ENCODE data around the gene WDFY3.

The WDFY3 gene

GRCh38 chr4:84917869-84918600, 48.5 kb downstream of the WDFY3 start:
- ChIA-PET POLR2A (ENCODE audit: low non-redundant PET) (no interaction called here), CTCF (interaction anchor here (0.6 kb wide), 1 partner anchor 10 kb away, joined by 3 read pairs; no protein-coding TSS in a partner anchor)
- TF ChIP-seq CTCF (conservative IDR thresholded peaks at IDR 0.05; ENCODE audit: low read depth) = no peak
- no peak overlapping the region for H3K27ac ChIP-seq
- DNase-seq (ENCODE audit: low spot score) = no peak

DNA sequence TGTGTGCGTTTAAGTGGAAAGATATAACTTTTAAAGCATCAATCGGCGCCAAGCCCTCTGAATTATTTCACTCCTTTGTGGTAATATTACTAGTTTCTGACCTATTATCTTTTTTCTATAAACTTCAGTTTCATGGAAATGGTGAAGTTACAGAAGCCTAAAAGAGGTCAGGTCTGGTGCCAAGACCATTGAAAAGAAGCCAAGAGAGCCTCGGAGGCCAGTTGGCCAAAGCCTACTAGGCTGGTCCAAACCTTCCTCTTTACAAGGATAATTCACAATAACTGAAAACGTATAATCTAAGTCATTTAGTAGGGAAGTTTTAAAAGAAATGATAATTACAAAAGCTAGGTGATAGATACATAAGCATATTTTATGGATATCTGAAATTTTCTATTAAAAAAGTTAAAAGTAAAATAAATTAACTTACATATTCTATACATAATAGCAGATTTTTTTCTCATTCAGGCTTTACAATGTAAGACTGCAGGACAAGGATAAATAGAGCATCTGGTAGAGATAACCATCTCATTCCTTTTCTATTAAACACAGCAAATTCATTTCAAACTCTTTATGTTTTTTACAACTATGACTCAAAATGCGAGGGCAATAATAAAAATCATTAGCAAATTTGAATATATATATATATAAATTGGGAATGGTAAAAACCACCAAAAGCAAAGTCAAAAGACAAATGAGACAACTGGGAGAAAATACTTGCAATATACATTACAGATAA, 49.2 kb downstream of the WDFY3 start:
- DNase-seq (ENCODE audit: low spot score) = no peak
- H3K27ac ChIP-seq = no peak overlapping the region
- CTCF ChIA-PET = interaction anchor here (0.6 kb wide), 1 partner anchor 9 kb away, joined by 3 read pairs; no protein-coding TSS in a partner anchor

DNA sequence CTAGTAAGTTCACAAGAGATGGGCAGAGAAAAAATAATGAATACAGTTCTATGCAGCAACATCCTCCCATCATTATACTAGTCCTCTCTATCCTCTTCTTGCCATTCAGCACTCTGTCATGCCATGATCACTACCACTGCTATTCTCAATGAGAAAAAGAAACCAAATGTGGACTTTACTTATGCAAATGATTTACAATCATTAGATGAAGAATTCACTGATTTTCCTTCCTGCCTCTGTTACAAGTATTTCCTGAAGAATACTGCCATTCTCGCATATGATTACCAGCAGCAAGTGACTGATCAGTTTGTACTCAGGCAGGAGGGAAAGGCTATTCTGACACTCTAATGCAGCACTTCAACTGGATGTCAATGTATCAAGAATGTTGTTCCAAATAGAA, 50.3 kb downstream of the WDFY3 start:
- ChIA-PET CTCF (no interaction called here), POLR2A (ENCODE audit: low non-redundant PET) (no interaction called here)
- DNase-seq (ENCODE audit: low spot score) = no peak
- TF ChIP-seq CTCF (conservative IDR thresholded peaks at IDR 0.05; ENCODE audit: low read depth) = no peak
- no peak overlapping the region for H3K27ac ChIP-seq

More for the DNA sequence above, 49.2 kb downstream of the WDFY3 start:
- no peak for TF ChIP-seq CTCF (conservative IDR thresholded peaks at IDR 0.05; ENCODE audit: low read depth)
- POLR2A ChIA-PET (ENCODE audit: low non-redundant PET) = no interaction called here

GRCh38 chr4:84915396-84915780, 51.1 kb downstream of the WDFY3 start:
- CTCF ChIA-PET = no interaction called here
- TF ChIP-seq CTCF (conservative IDR thresholded peaks at IDR 0.05; ENCODE audit: low read depth) = no peak
- POLR2A ChIA-PET (ENCODE audit: low non-redundant PET) = no interaction called here
- DNase-seq (ENCODE audit: low spot score) = no peak
- H3K27ac ChIP-seq = no peak overlapping the region

DNA sequence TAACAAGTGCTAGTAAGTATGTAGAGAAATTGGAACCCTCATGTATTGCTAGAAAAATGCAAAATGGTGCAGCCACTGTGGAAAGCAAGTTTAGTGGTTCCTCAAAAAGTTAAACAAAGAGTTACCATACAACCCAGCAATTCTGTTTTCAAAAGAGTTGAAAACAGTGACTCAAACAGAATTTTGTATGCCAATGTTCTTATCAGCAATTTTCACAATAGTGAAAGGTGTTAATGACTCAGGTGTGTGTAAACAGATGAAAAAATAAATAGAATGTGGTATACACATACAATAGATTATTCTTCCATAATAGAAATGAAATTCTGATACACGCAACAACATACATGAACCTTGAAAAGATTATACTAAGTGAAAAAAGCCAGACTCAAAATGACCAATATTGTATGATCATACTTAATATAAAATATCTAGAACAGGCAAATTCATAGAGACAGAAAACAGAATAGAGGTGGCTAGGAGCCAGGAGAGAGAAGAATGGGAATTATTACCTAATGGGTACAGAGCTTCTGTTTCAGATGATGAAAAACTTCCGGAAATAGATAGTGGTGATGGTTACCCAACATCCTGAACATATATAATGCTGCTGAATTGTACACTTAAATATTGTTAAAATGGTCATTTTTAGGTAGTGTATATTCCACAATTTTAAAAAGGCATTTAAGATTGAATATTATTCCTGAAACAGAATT, 51.6 kb downstream of the WDFY3 start:
- ChIA-PET CTCF (no interaction called here), POLR2A (ENCODE audit: low non-redundant PET) (no interaction called here)
- DNase-seq (ENCODE audit: low spot score) = no peak
- no peak for TF ChIP-seq CTCF (conservative IDR thresholded peaks at IDR 0.05; ENCODE audit: low read depth)
- no peak overlapping the region for H3K27ac ChIP-seq

DNA sequence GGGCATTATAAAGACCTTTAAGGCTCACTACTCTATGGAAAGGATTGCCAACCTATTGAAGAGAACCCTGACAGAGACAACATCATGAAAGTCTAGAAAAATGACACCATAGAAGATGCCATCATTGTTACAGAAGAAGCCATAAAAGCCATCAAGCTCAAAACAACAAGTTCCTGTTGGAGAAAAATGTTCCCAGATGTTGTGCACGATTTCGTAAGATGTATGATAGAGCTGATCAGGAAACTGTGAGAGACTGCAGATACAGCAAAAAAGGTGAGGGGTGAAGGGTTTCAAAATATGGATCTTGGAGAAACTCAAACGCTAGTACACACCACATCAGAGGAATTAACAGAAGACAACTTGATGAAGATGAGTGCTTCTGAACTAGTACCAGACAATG, 53.3 kb downstream of the WDFY3 start:
- ChIA-PET POLR2A (ENCODE audit: low non-redundant PET) (no interaction called here), CTCF (interaction anchor here (0.5 kb wide), 1 partner anchor 88 kb away, joined by 4 read pairs; no protein-coding TSS in a partner anchor)
- no peak for TF ChIP-seq CTCF (conservative IDR thresholded peaks at IDR 0.05; ENCODE audit: low read depth)
- DNase-seq (ENCODE audit: low spot score) = no peak
- no peak overlapping the region for H3K27ac ChIP-seq

Measured in RWPE1 (cell line).